Activated CD8-positive, alpha-beta T cell treated with anti-CD3 and anti-CD28 coated beads for 36 hours (primary cell): Measurements from ENCODE around the gene PMF1. TPM values are rescaled to one million over a fixed set of nuclear protein-coding genes. Genes with fewer than 3 reads are reported as not detected.

Experiments
- ATAC-seq: fragments of 200-7000 bp; cut with Tn5 transposase; one replicate; pipeline ENCODE4 v1.10.0; 2021; ENCODE audit warnings: mild to moderate bottlenecking, moderate library complexity
- CTCF ChIA-PET: fragments of 350-600 bp; sonication (Branson Sonifier 250); formaldehyde crosslinking; loops from one replicate; lab custom pipeline; 2021; ENCODE audit warnings: antibody characterized with exemption; lab: Charles Lee
- POLR2A ChIA-PET: fragments of 350-600 bp; sonication (Branson Sonifier 250); formaldehyde crosslinking; loops from one replicate; lab custom pipeline; 2021; ENCODE audit warnings: antibody characterized with exemption; lab: Charles Lee
- DNase-seq: peaks from one replicate; pipeline ENCODE4 v3.0.0-alpha.2; 2020
- H3K27ac Mint-ChIP-seq: one replicate; pipeline ENCODE4 v1.8.0; 2021; ENCODE audit warnings: mild to moderate bottlenecking, mixed read lengths
- H3K27me3 Mint-ChIP-seq: one replicate; pipeline ENCODE4 v1.8.0; 2021; ENCODE audit warnings: mixed read lengths
- H3K36me3 Mint-ChIP-seq: one replicate; pipeline ENCODE4 v1.8.0; 2021; ENCODE audit warnings: low read depth, mixed read lengths
- H3K4me1 Mint-ChIP-seq: one replicate; pipeline ENCODE4 v1.8.0; 2021; ENCODE audit warnings: low read depth, mixed read lengths
- H3K4me3 Mint-ChIP-seq: one replicate; pipeline ENCODE4 v1.8.0; 2021; ENCODE audit warnings: mild to moderate bottlenecking, moderate library complexity, mixed read lengths
- H3K9me3 Mint-ChIP-seq: one replicate; pipeline ENCODE4 v1.8.0; 2021; ENCODE audit warnings: mixed read lengths
- CTCF ChIP-seq: fragments of 200-600 bp; IDR thresholded peaks from one replicate; pipeline ENCODE4 v1.8.0; 2022; ENCODE audit warnings: antibody characterized with exemption, mild to moderate bottlenecking
- intact Hi-C: fragments of 100-400 bp; cut with micrococcal nuclease; formaldehyde crosslinking; loops from one replicate; pipeline ENCODE4 v1.10.0; 2022
- total RNA-seq, 2 experiments: library from RNA; stranded (reverse); gene quantifications; one replicate each; pipeline ENCODE4 v1.2.3, GENCODE V29; 2021

PMF1 gene
- total RNA-seq, 2 experiments from 2014 or later, result 89.4 to 93.7 TPM

GRCh38 chr1:156247460-156248322 is 34.9 kb downstream of the PMF1 start, which contains the start of gene PAQR6:
Gene PAQR6, minus strand, starts transcription at chr1:156248056. Its CDS starts 1,325 bp downstream, at chr1:156246731.
- no peak within 1 kb of the TSS for H3K4me3 Mint-ChIP-seq
- intact Hi-C loops, result no loop called here
- ChIA-PET POLR2A (interaction anchor here (0.9 to 1.4 kb wide), 3 partner anchors 14 to 20 kb away, joined by 3 to 5 read pairs (median 4); no protein-coding TSS in a partner anchor), CTCF (interaction anchor here (1.0 to 2.7 kb wide), 3 partner anchors 35 to 106 kb away, joined by 3 to 10 read pairs (median 4); partner anchors contain the start of gene SMG5)
- no peak within 1 kb of the TSS for H3K27ac Mint-ChIP-seq
- no peaks in the 10 kb centered on the region for H3K27me3 Mint-ChIP-seq
- H3K36me3 Mint-ChIP-seq, result peaks cover 7% of the 10 kb centered on the region
- ATAC-seq, result no peak
- no peak for TF ChIP-seq CTCF
- no peaks in the 10 kb centered on the region for H3K9me3 Mint-ChIP-seq
- no peak for DNase-seq
- peaks cover 17% of the 10 kb centered on the region for H3K4me1 Mint-ChIP-seq

GRCh38 chr1:156248323-156248683 is 35.5 kb downstream of the PMF1 start:
- intact Hi-C loops, result no loop called here
- peaks cover 17% of the 10 kb centered on the region for H3K4me1 Mint-ChIP-seq
- no peaks in the 10 kb centered on the region for H3K9me3 Mint-ChIP-seq
- H3K4me3 Mint-ChIP-seq, result no peak overlapping the region
- ATAC-seq (no peak), DNase-seq (no peak)
- no peak for TF ChIP-seq CTCF
- H3K27me3 Mint-ChIP-seq, result no peaks in the 10 kb centered on the region
- CTCF ChIA-PET, result interaction anchor here (1.0 kb wide), 1 partner anchor 35 kb away, joined by 3 read pairs; the partner anchor contains the start of gene SMG5
- H3K27ac Mint-ChIP-seq, result no peak overlapping the region
- POLR2A ChIA-PET, result interaction anchor here (0.9 to 1.4 kb wide), 3 partner anchors 15 to 19 kb away, joined by 3 to 5 read pairs (median 4); no protein-coding TSS in a partner anchor
- H3K36me3 Mint-ChIP-seq, result peaks cover 9% of the 10 kb centered on the region

GRCh38 chr1:156249593-156249992 is 36.8 kb downstream of the PMF1 start:
- no peak for DNase-seq
- H3K27me3 Mint-ChIP-seq, result no peaks in the 10 kb centered on the region
- no peak overlapping the region for H3K4me3 Mint-ChIP-seq
- no peak for ATAC-seq
- ChIA-PET CTCF (no interaction called here), POLR2A (interaction anchor here (0.7 to 1.1 kb wide), 5 partner anchors 12 to 65 kb away, joined by 3 read pairs; no protein-coding TSS in a partner anchor)
- H3K36me3 Mint-ChIP-seq, result peaks cover 15% of the 10 kb centered on the region
- H3K27ac Mint-ChIP-seq, result peak overlapping the region; percentile 30
- no peaks in the 10 kb centered on the region for H3K9me3 Mint-ChIP-seq
- TF ChIP-seq CTCF, result no peak
- H3K4me1 Mint-ChIP-seq, result peaks cover 17% of the 10 kb centered on the region
- intact Hi-C loops, result no loop called here

- Mint-ChIP-seq H3K36me3 (peaks cover 20% of the 10 kb centered on the region), H3K27ac (no peak overlapping the region), H3K9me3 (no peaks in the 10 kb centered on the region), H3K4me1 (peaks cover 4% of the 10 kb centered on the region), H3K4me3 (no peak overlapping the region), H3K27me3 (no peaks in the 10 kb centered on the region)
- no peak for DNase-seq
- intact Hi-C loops, result no loop called here
- no peak for TF ChIP-seq CTCF
- ChIA-PET CTCF (interaction anchor here (1.2 kb wide), 2 partner anchors 12 to 68 kb away, joined by 3 to 6 read pairs; no protein-coding TSS in a partner anchor), POLR2A (interaction anchor here (0.9 to 1.6 kb wide), 4 partner anchors 10 to 26 kb away, joined by 3 to 5 read pairs (median 3); partner anchors contain the start of gene BGLAP)
- ATAC-seq, result no peak
These were observed 38.7 kb downstream of the PMF1 start for GRCh38 chr1:156251527-156251926.
